Measurements from ENCODE around the gene DAPK1. TPM values are rescaled to one million over a fixed set of nuclear protein-coding genes. Genes with fewer than 3 reads are reported as not detected.

The DAPK1 gene
- total and polyA plus RNA-seq, 4 donors, result 33.0 to 301 (median 94.1) TPM

DNA sequence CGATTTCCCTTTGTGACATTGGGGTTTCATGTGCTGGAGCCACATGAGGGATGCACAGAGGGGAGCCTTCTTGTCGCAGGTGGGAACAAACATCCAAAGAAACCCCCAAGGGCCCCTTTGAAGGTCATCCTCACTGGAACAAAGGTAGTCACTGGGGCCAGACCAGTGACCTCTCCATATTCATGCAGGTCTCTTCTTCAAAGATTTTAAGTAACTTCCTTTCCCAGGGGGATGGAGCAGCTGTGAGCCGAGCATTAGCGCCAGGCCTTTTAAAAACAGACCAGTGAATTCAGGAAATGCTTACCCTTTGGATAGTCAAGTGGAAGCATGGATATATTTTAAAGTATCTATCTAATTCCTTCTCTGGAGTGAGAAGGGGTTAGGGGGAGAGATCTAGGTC, 33.0 kb downstream of the DAPK1 start:
- Histone ChIP-seq H3K36me3 (ENCODE audit: control insufficient read depth in 4 of 4, insufficient read depth in 4 of 4, low read length in 4 of 4) (peaks cover 0 to 6% (median 0%) of the 10 kb centered on the region in 4 donors), H3K9me3 (ENCODE audit: control insufficient read depth in 4 of 4, insufficient read depth in 3 of 4, low read length in 3 of 4) (no peaks in the 10 kb centered on the region), H3K4me1 (ENCODE audit: control insufficient read depth in 5 of 5, insufficient read depth in 5 of 5, low read length in 5 of 5) (peaks cover 0 to 31% (median 0%) of the 10 kb centered on the region in 5 donors), H3K27me3 (ENCODE audit: control insufficient read depth in 3 of 3, insufficient read depth in 3 of 3, low read length in 2 of 3) (no peaks in the 10 kb centered on the region), H3K9ac (ENCODE audit: insufficient read depth in 1 of 2, low read length in 2 of 2) (no peak overlapping the region), H3K4me3 (no peak overlapping the region), H3K27ac (ENCODE audit: low read depth in 1 of 2, low read length in 1 of 2) (no peak overlapping the region)
- TF ChIP-seq, protein P1, sequence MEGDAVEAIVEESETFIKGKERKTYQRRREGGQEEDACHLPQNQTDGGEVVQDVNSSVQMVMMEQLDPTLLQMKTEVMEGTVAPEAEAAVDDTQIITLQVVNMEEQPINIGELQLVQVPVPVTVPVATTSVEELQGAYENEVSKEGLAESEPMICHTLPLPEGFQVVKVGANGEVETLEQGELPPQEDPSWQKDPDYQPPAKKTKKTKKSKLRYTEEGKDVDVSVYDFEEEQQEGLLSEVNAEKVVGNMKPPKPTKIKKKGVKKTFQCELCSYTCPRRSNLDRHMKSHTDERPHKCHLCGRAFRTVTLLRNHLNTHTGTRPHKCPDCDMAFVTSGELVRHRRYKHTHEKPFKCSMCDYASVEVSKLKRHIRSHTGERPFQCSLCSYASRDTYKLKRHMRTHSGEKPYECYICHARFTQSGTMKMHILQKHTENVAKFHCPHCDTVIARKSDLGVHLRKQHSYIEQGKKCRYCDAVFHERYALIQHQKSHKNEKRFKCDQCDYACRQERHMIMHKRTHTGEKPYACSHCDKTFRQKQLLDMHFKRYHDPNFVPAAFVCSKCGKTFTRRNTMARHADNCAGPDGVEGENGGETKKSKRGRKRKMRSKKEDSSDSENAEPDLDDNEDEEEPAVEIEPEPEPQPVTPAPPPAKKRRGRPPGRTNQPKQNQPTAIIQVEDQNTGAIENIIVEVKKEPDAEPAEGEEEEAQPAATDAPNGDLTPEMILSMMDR (IDR thresholded peaks at IDR 0.05; ENCODE audit: control extremely low read depth, extremely low read depth), result no peak
- WGBS, 2 donors, result 68 to 74% methylated on average over 4 of the region's 4 CpGs
- DNase-seq (no peak), ATAC-seq (ENCODE audit: insufficient read depth, low FRiP score) (no peak)

DNA sequence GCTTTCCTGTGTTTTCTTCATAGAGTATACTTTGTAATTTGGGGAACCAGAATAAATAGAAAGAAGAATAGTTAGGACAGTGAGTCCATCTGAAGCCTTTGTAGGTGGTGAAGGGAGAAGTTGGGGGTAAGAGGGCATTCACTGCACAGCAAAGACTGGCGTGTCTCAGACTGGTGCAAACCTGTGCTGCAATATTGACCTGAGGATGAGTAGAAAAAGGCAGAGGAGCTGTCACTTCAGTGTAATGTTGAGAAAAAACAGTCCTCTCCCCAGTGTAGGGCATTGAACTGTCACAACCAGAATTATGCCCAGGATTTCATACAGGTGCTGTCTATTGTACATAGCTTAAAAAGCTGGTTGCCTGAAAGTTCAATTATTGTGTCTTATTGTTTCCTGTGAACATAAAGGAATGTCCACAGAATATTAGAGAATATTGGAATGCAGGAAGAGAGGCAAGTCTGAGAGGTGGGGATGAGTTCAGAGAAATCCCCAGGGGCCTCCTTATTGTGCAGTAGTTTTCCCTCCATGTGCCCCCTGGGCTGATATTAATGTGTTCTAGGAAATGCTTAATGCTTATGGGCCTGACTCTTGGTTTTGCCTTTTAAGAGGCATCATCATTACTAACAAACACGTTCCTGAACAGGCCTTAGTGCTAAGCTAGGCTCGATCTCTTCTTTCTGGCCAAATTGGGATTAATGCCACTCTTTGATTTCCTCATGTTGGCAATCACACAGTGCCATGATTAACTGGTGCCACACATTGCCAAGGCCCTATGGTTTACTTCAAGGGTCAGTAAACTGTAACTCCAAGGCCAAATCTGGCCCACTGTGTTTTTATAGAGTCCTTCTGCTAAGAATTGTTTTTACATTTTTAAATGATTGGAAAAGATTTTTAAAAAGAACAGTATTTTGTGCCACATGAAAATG, 34.0 kb downstream of the DAPK1 start:
- peaks cover 0 to 35% (median 0%) of the 10 kb centered on the region in 5 donors for H3K4me1 ChIP-seq (ENCODE audit: control insufficient read depth in 5 of 5, insufficient read depth in 5 of 5, low read length in 5 of 5)
- H3K9ac ChIP-seq (ENCODE audit: insufficient read depth in 1 of 2, low read length in 2 of 2), result no peak overlapping the region
- DNase-seq (no peak), ATAC-seq (ENCODE audit: insufficient read depth, low FRiP score) (no peak)
- TF ChIP-seq, protein P1 (IDR thresholded peaks at IDR 0.05; ENCODE audit: control extremely low read depth, extremely low read depth), result no peak
- no peak overlapping the region for H3K27ac ChIP-seq (ENCODE audit: low read depth in 1 of 2, low read length in 1 of 2)
- H3K27me3 ChIP-seq (ENCODE audit: control insufficient read depth in 3 of 3, insufficient read depth in 3 of 3, low read length in 2 of 3), result no peaks in the 10 kb centered on the region
- peaks cover 0 to 6% (median 0%) of the 10 kb centered on the region in 4 donors for H3K36me3 ChIP-seq (ENCODE audit: control insufficient read depth in 4 of 4, insufficient read depth in 4 of 4, low read length in 4 of 4)
- 78 to 94% methylated on average over 3 of the region's 3 CpGs for WGBS, 2 donors
- no peak overlapping the region for H3K4me3 ChIP-seq
- H3K9me3 ChIP-seq (ENCODE audit: control insufficient read depth in 4 of 4, insufficient read depth in 3 of 4, low read length in 3 of 4), result no peaks in the 10 kb centered on the region

DNA sequence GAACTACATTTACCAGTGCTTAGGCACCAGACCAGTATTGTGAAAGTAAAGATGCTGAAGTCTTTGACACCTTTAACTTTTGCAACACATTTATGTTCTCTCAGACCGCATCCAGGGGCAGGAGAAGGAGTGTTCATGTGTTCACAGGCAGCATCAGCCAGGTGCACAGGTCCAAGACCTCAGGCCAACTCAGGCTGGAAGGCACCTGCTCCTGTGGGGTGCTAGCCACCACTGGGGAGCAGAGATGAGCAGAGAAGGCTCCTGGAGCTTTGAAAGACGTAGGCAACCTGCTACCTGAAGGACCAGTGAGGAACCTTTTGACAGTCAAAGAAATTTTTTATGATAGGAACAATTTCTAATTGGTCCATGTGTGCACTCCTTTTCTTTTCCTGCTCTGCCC, 35.6 kb downstream of the DAPK1 start:
- no peaks in the 10 kb centered on the region for H3K9me3 ChIP-seq (ENCODE audit: control insufficient read depth in 4 of 4, insufficient read depth in 3 of 4, low read length in 3 of 4)
- ATAC-seq (ENCODE audit: insufficient read depth, low FRiP score), result no peak
- TF ChIP-seq, protein P1 (IDR thresholded peaks at IDR 0.05; ENCODE audit: control extremely low read depth, extremely low read depth), result no peak
- no peak for DNase-seq
- no peak overlapping the region for H3K27ac ChIP-seq (ENCODE audit: low read depth in 1 of 2, low read length in 1 of 2)
- peaks cover 0 to 44% (median 5%) of the 10 kb centered on the region in 5 donors for H3K4me1 ChIP-seq (ENCODE audit: control insufficient read depth in 5 of 5, insufficient read depth in 5 of 5, low read length in 5 of 5)
- 56 to 92% methylated on average over 2 of the region's 2 CpGs for WGBS, 2 donors
- H3K27me3 ChIP-seq (ENCODE audit: control insufficient read depth in 3 of 3, insufficient read depth in 3 of 3, low read length in 2 of 3), result no peaks in the 10 kb centered on the region
- no peak overlapping the region for H3K4me3 ChIP-seq
- peaks cover 0 to 3% (median 0%) of the 10 kb centered on the region in 4 donors for H3K36me3 ChIP-seq (ENCODE audit: control insufficient read depth in 4 of 4, insufficient read depth in 4 of 4, low read length in 4 of 4)
- no peak overlapping the region for H3K9ac ChIP-seq (ENCODE audit: insufficient read depth in 1 of 2, low read length in 2 of 2)

Data from lung (tissue), 12 donors.